ENCODE data around the gene CTDP1.

- TF ChIP-seq CTCF (conservative IDR thresholded peaks at IDR 0.05; ENCODE audit: low read length) (no peak), EZH2phosphoT487 (IDR thresholded peaks at IDR 0.05; ENCODE audit: borderline replicate concordance) (no peak)
Observed at GRCh38 chr18:79798999-79799370, 119.4 kb downstream of the CTDP1 start.

Data from Loucy (cell line).